SK-N-SH treated with all-trans-retinoic acid at 6 μM for 48 hours (cell line): ENCODE results near the gene BRD9.

Experiments used
- ATAC-seq: fragments of 200-7000 bp; cut with Tn5 transposase; 3 replicates; pipeline ENCODE4 v1.9.1; 2020; ENCODE audit warnings: mild to moderate bottlenecking, moderate library complexity
- ARNTL ChIP-seq: fragments of 450-650 bp; formaldehyde crosslinking; IDR thresholded peaks from 2 replicates; pipeline ENCODE4 v1.5.0; 2020; ENCODE audit warnings: low read depth, mild to moderate bottlenecking, moderate library complexity, borderline replicate concordance
- CSDC2 ChIP-seq: fragments of 250-450 bp; sonication (Bioruptor Pico); IDR thresholded peaks from 2 replicates; pipeline ENCODE4 v1.5.0; 2020; ENCODE audit warnings: mild to moderate bottlenecking, moderate library complexity
- ESRRG ChIP-seq: fragments of 250-450 bp; sonication (Bioruptor Pico); IDR thresholded peaks from 2 replicates; pipeline ENCODE4 v1.6.1; 2021; ENCODE audit warnings: mild to moderate bottlenecking
- GLIS3 ChIP-seq: fragments of 250-450 bp; sonication (Bioruptor Pico); IDR thresholded peaks from 2 replicates; pipeline ENCODE4 v1.5.0; 2020; ENCODE audit warnings: mild to moderate bottlenecking, moderate library complexity
- ISL1 ChIP-seq: fragments of 250-450 bp; sonication (Bioruptor Pico); IDR thresholded peaks from 2 replicates; pipeline ENCODE4 v2.1.2; 2022; ENCODE audit warnings: mild to moderate bottlenecking, moderate library complexity
- PPARA ChIP-seq: fragments of 250-450 bp; sonication (Bioruptor Pico); IDR thresholded peaks from 2 replicates; pipeline ENCODE4 v1.5.0; 2020; ENCODE audit warnings: mild to moderate bottlenecking, borderline replicate concordance
- RARB ChIP-seq: fragments of 250-450 bp; sonication (Bioruptor Pico); IDR thresholded peaks from 2 replicates; pipeline ENCODE4 v1.8.0; 2021; ENCODE audit warnings: mild to moderate bottlenecking, moderate library complexity
- SNAI2 ChIP-seq: fragments of 250-450 bp; sonication (Bioruptor Pico); IDR thresholded peaks from 2 replicates; pipeline ENCODE4 v1.5.0; 2020; ENCODE audit warnings: mild to moderate bottlenecking, moderate library complexity
- TCF4 ChIP-seq: fragments of 250-450 bp; sonication (Bioruptor Pico); IDR thresholded peaks from 2 replicates; pipeline ENCODE4 v1.8.0; 2021; ENCODE audit warnings: mild to moderate bottlenecking, moderate library complexity, borderline replicate concordance
- TOX ChIP-seq: fragments of 250-450 bp; sonication (Bioruptor Pico); IDR thresholded peaks from 2 replicates; pipeline ENCODE4 v1.8.0; 2021; ENCODE audit warnings: mild to moderate bottlenecking, moderate library complexity, borderline replicate concordance
- ZFP3 ChIP-seq: fragments of 250-450 bp; sonication (Bioruptor Pico); IDR thresholded peaks from 2 replicates; pipeline ENCODE4 v1.5.0; 2020; ENCODE audit warnings: mild to moderate bottlenecking, moderate library complexity
- ZFP30 ChIP-seq: fragments of 450-650 bp; formaldehyde crosslinking; IDR thresholded peaks from 2 replicates; pipeline ENCODE4 v1.5.0; 2022; ENCODE audit warnings: mild to moderate bottlenecking, moderate library complexity
- ZNF565 ChIP-seq: fragments of 450-650 bp; formaldehyde crosslinking; conservative IDR thresholded peaks from 2 replicates; pipeline ENCODE4 v1.5.0; 2020; ENCODE audit warnings: low read depth, mild to moderate bottlenecking, moderate library complexity
- ZNF70 ChIP-seq: fragments of 450-650 bp; formaldehyde crosslinking; IDR thresholded peaks from 2 replicates; pipeline ENCODE4 v1.5.0; 2020; ENCODE audit warnings: mild to moderate bottlenecking, moderate library complexity
- ZNF8 ChIP-seq: fragments of 450-650 bp; formaldehyde crosslinking; IDR thresholded peaks from 2 replicates; pipeline ENCODE4 v1.5.0; 2020; ENCODE audit warnings: mild to moderate bottlenecking, moderate library complexity
- TF ChIP-seq, protein P1 (sequence below): fragments of 250-450 bp; sonication (Bioruptor Pico); IDR thresholded peaks from 2 replicates; pipeline ENCODE4 v1.5.0; 2020; ENCODE audit warnings: mild to moderate bottlenecking, moderate library complexity
- TF ChIP-seq, protein P2 (sequence below): fragments of 250-450 bp; sonication (Bioruptor Pico); IDR thresholded peaks from 2 replicates; pipeline ENCODE4 v1.5.1; 2021; ENCODE audit warnings: mild to moderate bottlenecking, moderate library complexity
- TF ChIP-seq, protein P3 (sequence below): fragments of 250-450 bp; sonication (Bioruptor Pico); IDR thresholded peaks from 2 replicates; pipeline ENCODE4 v1.8.0; 2020; ENCODE audit warnings: mild to moderate bottlenecking, moderate library complexity, borderline replicate concordance
- TF ChIP-seq, protein P4 (sequence below): fragments of 250-450 bp; sonication (Bioruptor Pico); IDR thresholded peaks from 2 replicates; pipeline ENCODE4 v1.8.0; 2021; ENCODE audit warnings: low read depth, mild to moderate bottlenecking, moderate library complexity, borderline replicate concordance
- TF ChIP-seq, protein P5 (sequence below): fragments of 250-450 bp; sonication (Bioruptor Pico); IDR thresholded peaks from 2 replicates; pipeline ENCODE4 v1.5.1; 2020; ENCODE audit warnings: low read depth, mild to moderate bottlenecking, moderate library complexity

BRD9 gene

DNA sequence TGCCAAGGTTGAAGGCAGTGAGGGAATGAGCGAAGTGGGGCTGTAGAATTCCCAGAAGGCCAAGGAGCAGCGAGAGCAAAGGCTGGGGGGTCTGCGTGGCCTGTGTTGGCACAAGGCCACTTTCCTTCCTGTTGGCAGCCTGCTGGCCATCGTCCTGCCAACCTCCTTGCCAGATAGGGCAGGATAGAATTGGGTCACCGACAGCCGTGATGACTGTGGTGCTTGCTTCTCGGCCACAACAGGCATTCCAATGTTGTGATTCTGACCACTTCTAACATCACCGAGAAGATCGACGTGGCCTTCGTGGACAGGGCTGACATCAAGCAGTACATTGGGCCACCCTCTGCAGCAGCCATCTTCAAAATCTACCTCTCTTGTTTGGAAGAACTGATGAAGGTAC is 19.0 kb upstream of the BRD9 start:
- no peak for TF ChIP-seq ZNF8
- TF ChIP-seq TOX = peak; percentile 93; the same call in 1 of the 2 replicates
- peak; percentile 35 for ATAC-seq

DNA sequence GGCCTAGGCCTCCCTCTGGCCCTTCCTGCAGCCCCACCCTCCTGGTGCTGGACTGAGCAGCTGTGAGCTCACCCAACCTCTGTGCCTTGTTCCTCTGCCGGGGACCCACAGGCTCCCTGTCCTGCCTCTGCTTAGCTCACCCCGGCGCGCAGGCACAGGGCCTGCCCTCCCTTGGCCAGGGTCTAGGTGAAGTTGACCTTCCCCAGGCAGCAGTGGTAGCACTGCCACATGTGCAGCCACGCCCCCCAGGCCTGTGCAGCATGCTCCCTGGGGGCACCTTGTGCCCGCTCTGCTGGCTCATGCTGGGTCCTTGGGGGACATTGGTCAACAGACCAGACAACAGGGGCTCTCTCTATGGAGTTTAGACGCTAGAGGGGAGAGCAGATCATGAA is 18.2 kb upstream of the BRD9 start:
- TF ChIP-seq, protein P1, sequence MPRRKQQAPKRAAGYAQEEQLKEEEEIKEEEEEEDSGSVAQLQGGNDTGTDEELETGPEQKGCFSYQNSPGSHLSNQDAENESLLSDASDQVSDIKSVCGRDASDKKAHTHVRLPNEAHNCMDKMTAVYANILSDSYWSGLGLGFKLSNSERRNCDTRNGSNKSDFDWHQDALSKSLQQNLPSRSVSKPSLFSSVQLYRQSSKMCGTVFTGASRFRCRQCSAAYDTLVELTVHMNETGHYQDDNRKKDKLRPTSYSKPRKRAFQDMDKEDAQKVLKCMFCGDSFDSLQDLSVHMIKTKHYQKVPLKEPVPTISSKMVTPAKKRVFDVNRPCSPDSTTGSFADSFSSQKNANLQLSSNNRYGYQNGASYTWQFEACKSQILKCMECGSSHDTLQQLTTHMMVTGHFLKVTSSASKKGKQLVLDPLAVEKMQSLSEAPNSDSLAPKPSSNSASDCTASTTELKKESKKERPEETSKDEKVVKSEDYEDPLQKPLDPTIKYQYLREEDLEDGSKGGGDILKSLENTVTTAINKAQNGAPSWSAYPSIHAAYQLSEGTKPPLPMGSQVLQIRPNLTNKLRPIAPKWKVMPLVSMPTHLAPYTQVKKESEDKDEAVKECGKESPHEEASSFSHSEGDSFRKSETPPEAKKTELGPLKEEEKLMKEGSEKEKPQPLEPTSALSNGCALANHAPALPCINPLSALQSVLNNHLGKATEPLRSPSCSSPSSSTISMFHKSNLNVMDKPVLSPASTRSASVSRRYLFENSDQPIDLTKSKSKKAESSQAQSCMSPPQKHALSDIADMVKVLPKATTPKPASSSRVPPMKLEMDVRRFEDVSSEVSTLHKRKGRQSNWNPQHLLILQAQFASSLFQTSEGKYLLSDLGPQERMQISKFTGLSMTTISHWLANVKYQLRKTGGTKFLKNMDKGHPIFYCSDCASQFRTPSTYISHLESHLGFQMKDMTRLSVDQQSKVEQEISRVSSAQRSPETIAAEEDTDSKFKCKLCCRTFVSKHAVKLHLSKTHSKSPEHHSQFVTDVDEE = no peak
- TF ChIP-seq, protein P2, sequence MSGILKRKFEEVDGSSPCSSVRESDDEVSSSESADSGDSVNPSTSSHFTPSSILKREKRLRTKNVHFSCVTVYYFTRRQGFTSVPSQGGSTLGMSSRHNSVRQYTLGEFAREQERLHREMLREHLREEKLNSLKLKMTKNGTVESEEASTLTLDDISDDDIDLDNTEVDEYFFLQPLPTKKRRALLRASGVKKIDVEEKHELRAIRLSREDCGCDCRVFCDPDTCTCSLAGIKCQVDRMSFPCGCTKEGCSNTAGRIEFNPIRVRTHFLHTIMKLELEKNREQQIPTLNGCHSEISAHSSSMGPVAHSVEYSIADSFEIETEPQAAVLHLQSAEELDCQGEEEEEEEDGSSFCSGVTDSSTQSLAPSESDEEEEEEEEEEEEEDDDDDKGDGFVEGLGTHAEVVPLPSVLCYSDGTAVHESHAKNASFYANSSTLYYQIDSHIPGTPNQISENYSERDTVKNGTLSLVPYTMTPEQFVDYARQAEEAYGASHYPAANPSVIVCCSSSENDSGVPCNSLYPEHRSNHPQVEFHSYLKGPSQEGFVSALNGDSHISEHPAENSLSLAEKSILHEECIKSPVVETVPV = no peak
- TF ChIP-seq TOX = no peak
- no peak for TF ChIP-seq GLIS3
- no peak for TF ChIP-seq ZNF8
- no peak for TF ChIP-seq ARNTL (CRISPR knock-in tag)
- TF ChIP-seq, all 23 proteins: peak for 0
- no peak for ATAC-seq

DNA sequence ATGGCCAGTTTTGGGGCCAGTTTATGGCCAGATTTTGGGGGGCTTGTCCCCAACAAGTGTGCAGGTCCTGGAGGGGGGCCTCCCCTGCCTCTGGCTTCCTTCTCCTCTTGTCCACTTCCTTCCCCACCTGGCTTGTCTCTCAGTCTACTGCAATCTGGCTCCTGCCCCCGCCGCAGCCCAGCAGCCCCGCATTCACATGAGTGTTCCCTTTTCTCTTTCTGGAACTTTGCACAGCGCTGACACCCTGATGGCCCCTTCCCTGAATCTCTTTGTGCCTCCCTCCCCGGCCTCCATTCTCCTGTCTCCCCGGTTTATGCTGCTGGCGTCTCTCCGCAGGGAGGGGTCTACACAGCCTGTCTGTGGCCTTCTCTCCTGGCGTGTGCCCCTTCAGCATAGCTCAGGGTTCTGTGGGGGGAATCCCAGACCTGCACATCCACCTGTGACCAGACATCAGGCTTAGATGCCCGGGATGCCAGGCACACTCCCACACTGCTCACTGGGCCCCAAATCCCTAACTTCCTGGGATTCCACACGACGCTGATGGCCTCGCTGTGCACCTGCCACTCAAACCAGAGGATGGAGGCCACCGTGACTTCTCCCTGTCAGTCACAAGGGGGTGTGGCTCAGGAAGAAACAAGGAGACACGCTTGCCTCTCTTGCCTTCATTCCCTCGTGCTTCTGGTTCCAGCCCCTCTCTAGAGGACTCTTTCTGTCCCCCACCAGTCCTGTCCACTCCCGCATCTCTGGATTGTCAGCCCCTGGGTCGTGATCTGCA is 17.6 kb upstream of the BRD9 start:
- no peak for TF ChIP-seq ARNTL (CRISPR knock-in tag)
- TF ChIP-seq, protein P3, sequence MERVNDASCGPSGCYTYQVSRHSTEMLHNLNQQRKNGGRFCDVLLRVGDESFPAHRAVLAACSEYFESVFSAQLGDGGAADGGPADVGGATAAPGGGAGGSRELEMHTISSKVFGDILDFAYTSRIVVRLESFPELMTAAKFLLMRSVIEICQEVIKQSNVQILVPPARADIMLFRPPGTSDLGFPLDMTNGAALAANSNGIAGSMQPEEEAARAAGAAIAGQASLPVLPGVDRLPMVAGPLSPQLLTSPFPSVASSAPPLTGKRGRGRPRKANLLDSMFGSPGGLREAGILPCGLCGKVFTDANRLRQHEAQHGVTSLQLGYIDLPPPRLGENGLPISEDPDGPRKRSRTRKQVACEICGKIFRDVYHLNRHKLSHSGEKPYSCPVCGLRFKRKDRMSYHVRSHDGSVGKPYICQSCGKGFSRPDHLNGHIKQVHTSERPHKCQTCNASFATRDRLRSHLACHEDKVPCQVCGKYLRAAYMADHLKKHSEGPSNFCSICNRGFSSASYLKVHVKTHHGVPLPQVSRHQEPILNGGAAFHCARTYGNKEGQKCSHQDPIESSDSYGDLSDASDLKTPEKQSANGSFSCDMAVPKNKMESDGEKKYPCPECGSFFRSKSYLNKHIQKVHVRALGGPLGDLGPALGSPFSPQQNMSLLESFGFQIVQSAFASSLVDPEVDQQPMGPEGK (CRISPR knock-in tag) = no peak
- TF ChIP-seq ZNF70 (CRISPR knock-in tag) = no peak
- TF ChIP-seq ZNF565 = no peak
- no peak for TF ChIP-seq CSDC2
- TF ChIP-seq, protein P4, sequence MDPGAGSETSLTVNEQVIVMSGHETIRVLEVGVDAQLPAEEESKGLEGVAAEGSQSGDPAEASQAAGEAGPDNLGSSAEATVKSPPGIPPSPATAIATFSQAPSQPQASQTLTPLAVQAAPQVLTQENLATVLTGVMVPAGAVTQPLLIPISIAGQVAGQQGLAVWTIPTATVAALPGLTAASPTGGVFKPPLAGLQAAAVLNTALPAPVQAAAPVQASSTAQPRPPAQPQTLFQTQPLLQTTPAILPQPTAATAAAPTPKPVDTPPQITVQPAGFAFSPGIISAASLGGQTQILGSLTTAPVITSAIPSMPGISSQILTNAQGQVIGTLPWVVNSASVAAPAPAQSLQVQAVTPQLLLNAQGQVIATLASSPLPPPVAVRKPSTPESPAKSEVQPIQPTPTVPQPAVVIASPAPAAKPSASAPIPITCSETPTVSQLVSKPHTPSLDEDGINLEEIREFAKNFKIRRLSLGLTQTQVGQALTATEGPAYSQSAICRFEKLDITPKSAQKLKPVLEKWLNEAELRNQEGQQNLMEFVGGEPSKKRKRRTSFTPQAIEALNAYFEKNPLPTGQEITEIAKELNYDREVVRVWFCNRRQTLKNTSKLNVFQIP (CRISPR knock-in tag) = no peak
- TF ChIP-seq ZFP30 (CRISPR knock-in tag) = no peak
- no peak for TF ChIP-seq SNAI2 (CRISPR knock-in tag)
- no peak for TF ChIP-seq ISL1 (CRISPR knock-in tag)
- no peak for TF ChIP-seq GLIS3
- TF ChIP-seq PPARA = no peak
- ATAC-seq = no peak

DNA sequence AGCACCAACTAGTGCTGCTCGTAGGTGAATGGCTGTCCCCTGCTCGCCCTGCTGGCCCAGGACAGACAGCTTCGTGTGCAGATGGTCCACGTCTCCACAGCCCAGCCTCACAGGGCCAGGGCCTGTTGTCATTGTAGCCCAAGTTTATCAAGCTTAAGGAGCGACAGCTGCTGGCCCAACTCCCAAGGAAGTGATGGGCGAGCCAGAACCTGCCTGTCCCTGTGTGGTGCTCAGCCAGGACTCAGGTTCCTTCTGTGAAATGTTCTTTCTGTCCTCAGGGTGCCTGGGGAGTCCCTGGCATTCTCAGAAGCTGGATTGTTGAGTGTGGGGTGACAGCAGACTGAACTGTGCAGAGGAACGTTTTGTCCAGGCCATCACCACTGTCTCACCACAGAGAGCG is 16.5 kb upstream of the BRD9 start:
- no peak for ATAC-seq
- TF ChIP-seq TCF4 = no peak
- TF ChIP-seq, protein P5, sequence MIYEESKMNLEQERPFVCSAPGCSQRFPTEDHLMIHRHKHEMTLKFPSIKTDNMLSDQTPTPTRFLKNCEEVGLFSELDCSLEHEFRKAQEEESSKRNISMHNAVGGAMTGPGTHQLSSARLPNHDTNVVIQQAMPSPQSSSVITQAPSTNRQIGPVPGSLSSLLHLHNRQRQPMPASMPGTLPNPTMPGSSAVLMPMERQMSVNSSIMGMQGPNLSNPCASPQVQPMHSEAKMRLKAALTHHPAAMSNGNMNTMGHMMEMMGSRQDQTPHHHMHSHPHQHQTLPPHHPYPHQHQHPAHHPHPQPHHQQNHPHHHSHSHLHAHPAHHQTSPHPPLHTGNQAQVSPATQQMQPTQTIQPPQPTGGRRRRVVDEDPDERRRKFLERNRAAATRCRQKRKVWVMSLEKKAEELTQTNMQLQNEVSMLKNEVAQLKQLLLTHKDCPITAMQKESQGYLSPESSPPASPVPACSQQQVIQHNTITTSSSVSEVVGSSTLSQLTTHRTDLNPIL (CRISPR knock-in tag) = no peak
- TF ChIP-seq ZNF70 (CRISPR knock-in tag) = no peak
- TF ChIP-seq PPARA = no peak

DNA sequence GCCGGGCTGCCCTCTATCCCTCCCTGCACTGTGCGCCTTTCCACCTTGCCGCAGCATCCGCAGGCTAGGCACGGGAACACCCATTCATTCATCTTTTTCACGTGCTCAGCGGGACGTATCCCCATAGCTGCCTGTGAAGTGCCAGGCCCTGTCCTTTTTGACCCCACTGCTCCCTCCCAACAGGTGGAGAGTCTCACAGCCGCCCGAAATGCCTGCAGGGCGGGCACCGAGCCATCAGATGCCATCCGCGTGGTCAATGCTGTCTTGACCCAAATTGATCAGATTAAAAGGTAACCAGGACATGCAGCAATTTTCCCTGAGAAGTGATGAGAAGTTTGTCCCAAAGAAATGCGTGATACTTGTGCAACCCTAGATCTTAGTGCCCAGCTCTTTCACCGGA is 15.6 kb upstream of the BRD9 start:
- no peak for TF ChIP-seq ZFP3 (CRISPR knock-in tag)
- no peak for TF ChIP-seq ZFP30 (CRISPR knock-in tag)
- no peak for TF ChIP-seq ARNTL (CRISPR knock-in tag)
- TF ChIP-seq CSDC2 = no peak
- TF ChIP-seq ESRRG (CRISPR knock-in tag) = no peak
- TF ChIP-seq, protein P1 = no peak
- no peak for TF ChIP-seq ZNF565
- no peak for TF ChIP-seq RARB
- ATAC-seq = no peak
